Endothelial cell of umbilical vein (primary cell): ENCODE measurements around the gene CARD9.

Experiments used
- CTCF ChIP-seq, 2 donors: IDR thresholded peaks; 1 replicate in 1 of 2; 2 replicates in 1 of 2; pipeline ENCODE4 v1.5.1; 2011; ENCODE audit warnings: low read length in 2 of 2, mild to moderate bottlenecking in 2 of 2, moderate library complexity in 2 of 2, control low read depth in 1 of 2, inconsistent platforms in 1 of 2, low read depth in 1 of 2; ENCODE audit not compliant: insufficient read depth in 1 of 2; ENCODE audit errors: extremely low read depth in 1 of 2
- EZH2 ChIP-seq: IDR thresholded peaks from 2 replicates; pipeline ENCODE4 v1.6.1; 2012; ENCODE audit warnings: borderline replicate concordance, low read depth, mild to moderate bottlenecking, moderate library complexity, low read length, inconsistent platforms; ENCODE audit not compliant: severe bottlenecking
- FOS ChIP-seq: IDR thresholded peaks from 2 replicates; pipeline ENCODE4 v1.6.1; 2011; ENCODE audit warnings: mild to moderate bottlenecking, low read length, moderate library complexity, borderline replicate concordance; ENCODE audit not compliant: insufficient read depth
- JUN ChIP-seq: IDR thresholded peaks from 2 replicates; pipeline ENCODE4 v1.6.1; 2011; ENCODE audit warnings: borderline replicate concordance, low read depth; ENCODE audit not compliant: insufficient read length, insufficient read depth
- MAX ChIP-seq: IDR thresholded peaks from 2 replicates; pipeline ENCODE4 v1.6.1; 2011; ENCODE audit not compliant: insufficient read depth, insufficient read length
- POLR2A ChIP-seq: IDR thresholded peaks from 2 replicates; pipeline ENCODE4 v1.6.1; 2012; ENCODE audit warnings: low read depth, mild to moderate bottlenecking, control low read depth, low read length
- POLR2AphosphoS5 ChIP-seq: IDR thresholded peaks from 2 replicates; pipeline ENCODE4 v1.6.1; 2012; ENCODE audit warnings: low read depth, mild to moderate bottlenecking, control low read depth, low read length, moderate library complexity; ENCODE audit not compliant: insufficient read depth

GRCh38 chr9:136378170-136379002, 4.9 kb upstream of the CARD9 start:
- no peak for TF ChIP-seq CTCF (IDR thresholded peaks at IDR 0.05; ENCODE audit: extremely low read depth in 1 of 2, insufficient read depth in 1 of 2, low read depth in 1 of 2, low read length in 2 of 2)
- TF ChIP-seq POLR2A: no peak
- TF ChIP-seq POLR2AphosphoS5: no peak
- no peak for TF ChIP-seq FOS
- TF ChIP-seq MAX: no peak
- TF ChIP-seq JUN: no peak
- no peak for TF ChIP-seq EZH2
